H1 (cell line): ENCODE data around the gene IFT43.

Experiments used
- CREB1 ChIP-seq: IDR thresholded peaks from 2 replicates; pipeline ENCODE4 v1.6.1; 2012; ENCODE audit warnings: inconsistent platforms
- CTCF ChIP-seq, 3 experiments: IDR thresholded peaks; 1 replicate in 2 of 3; 2 replicates in 1 of 3; pipeline versions ENCODE4 v1.5.1 to v1.6.1; 2011; ENCODE audit warnings: low read length in 3 of 3, mild to moderate bottlenecking in 3 of 3, inconsistent platforms in 2 of 3, low read depth in 1 of 3, moderate library complexity in 1 of 3; ENCODE audit not compliant: insufficient read depth in 1 of 3; ENCODE audit errors: control extremely low read depth in 1 of 3
- E2F6 ChIP-seq: IDR thresholded peaks from 2 replicates; pipeline ENCODE4 v1.6.1; 2012; ENCODE audit warnings: inconsistent platforms
- EP300 ChIP-seq, 2 experiments: IDR thresholded peaks; 1 replicate in 1 of 2; 2 replicates in 1 of 2; pipeline ENCODE4 v1.6.1; 2011 to 2012; ENCODE audit warnings: low read depth in 2 of 2, low read length in 2 of 2, mild to moderate bottlenecking in 2 of 2, borderline replicate concordance in 1 of 2, inconsistent platforms in 1 of 2, moderate library complexity in 1 of 2
- EZH2 ChIP-seq: fragments of 200-600 bp; sonication (generic); IDR thresholded peaks from 2 replicates; pipeline ENCODE4 v1.7.1; 2012; ENCODE audit warnings: low read depth, mild to moderate bottlenecking, moderate library complexity, low read length, inconsistent platforms; ENCODE audit not compliant: severe bottlenecking
- FOSL1 ChIP-seq: IDR thresholded peaks from 2 replicates; pipeline ENCODE4 v1.6.1; 2011; ENCODE audit warnings: mild to moderate bottlenecking, low read depth, low read length, moderate library complexity; ENCODE audit not compliant: insufficient read depth
- JUN ChIP-seq: IDR thresholded peaks from 2 replicates; pipeline ENCODE4 v1.6.1; 2011; ENCODE audit warnings: low read depth, mild to moderate bottlenecking, improper control_type of control experiment, low read length
- MAFK ChIP-seq: IDR thresholded peaks from 2 replicates; pipeline ENCODE4 v1.6.1; 2012; ENCODE audit warnings: low read depth, mild to moderate bottlenecking, improper control_type of control experiment, low read length
- RFX5 ChIP-seq: IDR thresholded peaks from 2 replicates; pipeline ENCODE4 v1.6.1; 2011; ENCODE audit warnings: low read depth, low read length, improper control_type of control experiment, borderline replicate concordance
- SRF ChIP-seq: IDR thresholded peaks from 2 replicates; pipeline ENCODE4 v1.6.1; 2011; ENCODE audit warnings: mild to moderate bottlenecking, low read depth, low read length, moderate library complexity
- TCF12 ChIP-seq: IDR thresholded peaks from 2 replicates; pipeline ENCODE4 v1.6.1; 2011; ENCODE audit warnings: low read depth, mild to moderate bottlenecking, low read length

- TF ChIP-seq E2F6: no peak
- no peak for TF ChIP-seq TCF12
- no peak for TF ChIP-seq CTCF (IDR thresholded peaks at IDR 0.05; ENCODE audit: control extremely low read depth in 1 of 3, insufficient read depth in 1 of 3, low read depth in 1 of 3, low read length in 3 of 3)
- no peak for TF ChIP-seq RFX5
- no peak for TF ChIP-seq FOSL1
- TF ChIP-seq JUN: no peak
- TF ChIP-seq EZH2: no peak
- TF ChIP-seq SRF: no peak
- no peak for TF ChIP-seq MAFK
- no peak for TF ChIP-seq EP300 (IDR thresholded peaks at IDR 0.05; ENCODE audit: borderline replicate concordance in 1 of 2, low read depth in 2 of 2, low read length in 2 of 2)
- no peak for TF ChIP-seq CREB1
These were observed 132.4 kb downstream of the IFT43 start for GRCh38 chr14:76117789-76118484.
